DOHH2 (cell line): ENCODE results near the gene ACO1.

Experiments
- H3F3A ChIP-seq: fragments of 200-600 bp; sonication (generic), shearing (Covaris generic); 2 replicates; pipeline ENCODE4 v1.6.0; 2016; ENCODE audit warnings: antibody characterized with exemption, mild to moderate bottlenecking; ENCODE audit not compliant: control insufficient read depth, insufficient read depth
- H3K27ac ChIP-seq: fragments of 200-600 bp; sonication (generic); 2 replicates; pipeline ENCODE4 v1.5.1; 2014; ENCODE audit warnings: low read depth, mild to moderate bottlenecking, low read length, moderate library complexity
- H3K27me3 ChIP-seq: fragments of 200-600 bp; sonication (generic); 2 replicates; pipeline ENCODE4 v1.6.1; 2014; ENCODE audit warnings: mild to moderate bottlenecking, low read length, mixed read lengths; ENCODE audit not compliant: control insufficient read depth
- H3K36me3 ChIP-seq: fragments of 200-600 bp; sonication (generic); 2 replicates; pipeline ENCODE4 v1.6.1; 2014; ENCODE audit warnings: mild to moderate bottlenecking, low read length, moderate library complexity, mixed read lengths; ENCODE audit not compliant: control insufficient read depth
- H3K4me1 ChIP-seq: fragments of 200-600 bp; sonication (generic); 2 replicates; pipeline ENCODE4 v1.6.1; 2014; ENCODE audit warnings: mild to moderate bottlenecking, low read length, mixed read lengths; ENCODE audit not compliant: control insufficient read depth
- H3K4me2 ChIP-seq: fragments of 200-600 bp; sonication (generic); 2 replicates; pipeline ENCODE4 v1.6.0; 2014; ENCODE audit warnings: mild to moderate bottlenecking, low read length, moderate library complexity
- H3K4me3 ChIP-seq: fragments of 200-600 bp; sonication (generic); 2 replicates; pipeline ENCODE4 v1.5.1; 2014; ENCODE audit warnings: mild to moderate bottlenecking, low read length, mixed read lengths
- H3K79me2 ChIP-seq: fragments of 200-600 bp; sonication (generic); 2 replicates; pipeline ENCODE4 v1.6.1; 2014; ENCODE audit warnings: mild to moderate bottlenecking, low read length, mixed read lengths; ENCODE audit not compliant: control insufficient read depth
- H3K9me2 ChIP-seq: fragments of 200-600 bp; sonication (generic); replicated peaks from 2 replicates; pipeline ENCODE4 v1.6.1; 2014; ENCODE audit warnings: mild to moderate bottlenecking, low read length, mixed read lengths; ENCODE audit not compliant: control insufficient read depth
- H3K9me3 ChIP-seq: fragments of 200-600 bp; sonication (generic); 2 replicates; pipeline ENCODE4 v1.6.1; 2014; ENCODE audit warnings: antibody characterized with exemption, low read length, mixed read lengths; ENCODE audit not compliant: control insufficient read depth, insufficient read depth
- H4K20me1 ChIP-seq: fragments of 200-600 bp; sonication (generic); 2 replicates; pipeline ENCODE4 v1.6.0; 2014; ENCODE audit warnings: low read depth, mild to moderate bottlenecking, antibody characterized with exemption, low read length, moderate library complexity; ENCODE audit not compliant: control insufficient read depth, insufficient read depth
- EZH2phosphoT487 ChIP-seq: fragments of 200-600 bp; sonication (generic); IDR thresholded peaks from 2 replicates; pipeline ENCODE4 v1.6.1; 2017; ENCODE audit warnings: borderline replicate concordance, mild to moderate bottlenecking, antibody characterized with exemption, low read length, moderate library complexity, mixed read lengths
- TF ChIP-seq, protein P1 (sequence below): fragments of 200-600 bp; sonication (generic); IDR thresholded peaks from one replicate; pipeline ENCODE4 v1.5.1; 2014; ENCODE audit warnings: antibody characterized with exemption, mild to moderate bottlenecking, low read depth, low read length; ENCODE audit not compliant: poor library complexity, severe bottlenecking

Gene ACO1

DNA sequence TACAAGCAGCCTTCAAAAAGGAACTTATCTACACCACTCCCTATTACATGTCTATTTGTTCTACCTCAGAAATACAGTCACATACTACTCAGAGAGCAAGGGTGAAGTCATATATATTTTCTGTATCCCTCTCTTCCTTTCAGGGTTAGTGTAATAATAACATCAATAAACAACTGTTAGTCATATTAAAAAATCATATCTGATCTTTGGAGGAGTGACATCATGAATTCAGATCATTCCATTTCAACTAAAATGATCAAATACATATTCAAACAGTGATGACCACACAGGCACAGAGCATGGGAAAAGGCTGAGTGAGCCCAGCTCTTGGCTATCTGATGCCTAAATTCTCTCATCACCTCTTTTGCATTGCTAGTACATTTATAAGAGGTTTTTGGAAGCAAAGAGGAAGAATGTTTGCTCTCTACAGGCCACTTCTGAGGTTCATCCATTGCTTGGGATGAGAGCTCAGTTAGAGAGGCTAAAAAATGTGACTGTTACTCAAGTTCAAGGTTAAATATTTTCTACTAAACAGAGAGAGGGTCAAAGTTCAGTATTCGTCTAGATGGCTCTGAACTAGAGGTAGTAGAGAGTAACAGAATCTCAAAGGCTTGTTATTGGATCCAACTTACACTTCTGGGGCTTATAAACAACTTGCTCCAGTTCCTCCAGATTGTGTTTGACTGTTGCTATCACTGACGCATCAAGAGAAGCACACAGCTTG, 102.6 kb downstream of the ACO1 start:
- no peaks in the 10 kb centered on the region for H3K4me1 ChIP-seq
- no peak overlapping the region for H3K27ac ChIP-seq
- H4K20me1 ChIP-seq = no peaks in the 10 kb centered on the region
- no peaks in the 10 kb centered on the region for H3F3A ChIP-seq
- no peak overlapping the region for H3K4me2 ChIP-seq
- no peak overlapping the region for H3K4me3 ChIP-seq
- H3K27me3 ChIP-seq = no peaks in the 10 kb centered on the region
- no peaks in the 10 kb centered on the region for H3K36me3 ChIP-seq
- no peaks in the 10 kb centered on the region for H3K9me3 ChIP-seq
- no peaks in the 10 kb centered on the region for H3K9me2 ChIP-seq
- H3K79me2 ChIP-seq = no peaks in the 10 kb centered on the region
- TF ChIP-seq EZH2phosphoT487 = no peak
- TF ChIP-seq, protein P1, sequence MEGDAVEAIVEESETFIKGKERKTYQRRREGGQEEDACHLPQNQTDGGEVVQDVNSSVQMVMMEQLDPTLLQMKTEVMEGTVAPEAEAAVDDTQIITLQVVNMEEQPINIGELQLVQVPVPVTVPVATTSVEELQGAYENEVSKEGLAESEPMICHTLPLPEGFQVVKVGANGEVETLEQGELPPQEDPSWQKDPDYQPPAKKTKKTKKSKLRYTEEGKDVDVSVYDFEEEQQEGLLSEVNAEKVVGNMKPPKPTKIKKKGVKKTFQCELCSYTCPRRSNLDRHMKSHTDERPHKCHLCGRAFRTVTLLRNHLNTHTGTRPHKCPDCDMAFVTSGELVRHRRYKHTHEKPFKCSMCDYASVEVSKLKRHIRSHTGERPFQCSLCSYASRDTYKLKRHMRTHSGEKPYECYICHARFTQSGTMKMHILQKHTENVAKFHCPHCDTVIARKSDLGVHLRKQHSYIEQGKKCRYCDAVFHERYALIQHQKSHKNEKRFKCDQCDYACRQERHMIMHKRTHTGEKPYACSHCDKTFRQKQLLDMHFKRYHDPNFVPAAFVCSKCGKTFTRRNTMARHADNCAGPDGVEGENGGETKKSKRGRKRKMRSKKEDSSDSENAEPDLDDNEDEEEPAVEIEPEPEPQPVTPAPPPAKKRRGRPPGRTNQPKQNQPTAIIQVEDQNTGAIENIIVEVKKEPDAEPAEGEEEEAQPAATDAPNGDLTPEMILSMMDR = no peak

- TF ChIP-seq, protein P1 = no peak
- H3K4me1 ChIP-seq = no peaks in the 10 kb centered on the region
- no peaks in the 10 kb centered on the region for H3K9me2 ChIP-seq
- H3K36me3 ChIP-seq = no peaks in the 10 kb centered on the region
- H3F3A ChIP-seq = no peaks in the 10 kb centered on the region
- H3K4me2 ChIP-seq = no peak overlapping the region
- H3K27ac ChIP-seq = no peak overlapping the region
- no peaks in the 10 kb centered on the region for H3K9me3 ChIP-seq
- no peaks in the 10 kb centered on the region for H3K27me3 ChIP-seq
- H3K4me3 ChIP-seq = no peak overlapping the region
- H4K20me1 ChIP-seq = no peaks in the 10 kb centered on the region
- no peaks in the 10 kb centered on the region for H3K79me2 ChIP-seq
These were observed 103.5 kb downstream of the ACO1 start for GRCh38 chr9:32487981-32488380.

DNA sequence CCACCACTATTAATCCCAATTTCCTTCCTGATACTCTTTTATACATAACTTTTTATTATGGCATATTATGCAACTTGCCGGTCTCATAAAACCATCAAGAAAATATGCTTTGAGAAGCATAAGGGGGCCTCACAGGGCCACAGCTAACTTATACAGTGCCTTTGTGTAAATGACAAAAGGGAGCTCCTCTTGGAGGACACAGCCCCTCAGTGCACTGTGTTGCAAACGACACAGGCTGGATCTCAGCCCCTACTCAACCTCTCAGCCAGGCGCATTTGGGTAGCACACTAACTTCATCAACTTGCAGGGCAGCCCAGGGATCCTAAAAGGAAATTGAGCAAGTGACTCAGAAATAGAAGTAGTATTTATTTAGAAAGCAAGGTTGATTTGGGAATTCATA, 106.2 kb downstream of the ACO1 start:
- H3K4me3 ChIP-seq = no peak overlapping the region
- H3K4me2 ChIP-seq = no peak overlapping the region
- H3K27me3 ChIP-seq = no peaks in the 10 kb centered on the region
- no peaks in the 10 kb centered on the region for H3K79me2 ChIP-seq
- no peaks in the 10 kb centered on the region for H3K9me3 ChIP-seq
- no peaks in the 10 kb centered on the region for H4K20me1 ChIP-seq
- H3K4me1 ChIP-seq = no peaks in the 10 kb centered on the region
- H3K9me2 ChIP-seq = no peaks in the 10 kb centered on the region
- no peak overlapping the region for H3K27ac ChIP-seq
- TF ChIP-seq, protein P1 = no peak
- TF ChIP-seq EZH2phosphoT487 = no peak
- H3K36me3 ChIP-seq = no peaks in the 10 kb centered on the region
- H3F3A ChIP-seq = no peaks in the 10 kb centered on the region

GRCh38 chr9:32497921-32498320, 113.5 kb downstream of the ACO1 start:
- H3K4me3 ChIP-seq = no peak overlapping the region
- no peaks in the 10 kb centered on the region for H3K79me2 ChIP-seq
- H3K4me1 ChIP-seq = no peaks in the 10 kb centered on the region
- no peaks in the 10 kb centered on the region for H3K9me2 ChIP-seq
- H3K4me2 ChIP-seq = no peak overlapping the region
- TF ChIP-seq EZH2phosphoT487 = no peak
- TF ChIP-seq, protein P1 = no peak
- H3K9me3 ChIP-seq = no peaks in the 10 kb centered on the region
- H3F3A ChIP-seq = no peaks in the 10 kb centered on the region
- no peaks in the 10 kb centered on the region for H4K20me1 ChIP-seq
- H3K27ac ChIP-seq = no peak overlapping the region
- H3K36me3 ChIP-seq = no peaks in the 10 kb centered on the region
- H3K27me3 ChIP-seq = no peaks in the 10 kb centered on the region
